ENCODE measurements around the gene EMILIN1.

Gene EMILIN1

GRCh38 chr2:27125104-27125503 lies 46.7 kb downstream of the EMILIN1 start:
- no peaks in the 10 kb centered on the region for H3K9me3 ChIP-seq (ENCODE audit: insufficient read depth, low read depth, low read length)

DNA sequence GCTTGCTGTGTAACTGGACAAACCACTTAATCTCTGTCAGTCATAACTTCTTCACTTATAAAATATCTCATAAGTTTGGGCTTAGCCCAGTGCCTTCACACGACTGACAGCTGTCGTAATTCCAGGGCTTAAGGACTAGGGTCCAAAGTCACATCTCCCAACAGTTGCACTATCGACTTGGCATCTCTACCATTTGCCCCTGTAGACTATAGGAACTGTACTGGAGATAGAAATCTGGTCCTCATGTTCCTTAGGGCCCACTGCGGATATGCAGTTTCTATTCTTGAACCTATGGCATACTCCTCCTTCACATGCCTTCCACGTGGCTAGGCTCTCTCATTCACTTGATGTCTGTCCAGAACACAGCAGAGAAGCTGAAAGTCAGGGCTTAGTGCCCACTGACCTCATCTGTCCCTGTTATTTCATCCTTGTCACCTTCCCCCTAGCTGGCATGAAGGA lies 47.9 kb downstream of the EMILIN1 start:
- Histone ChIP-seq H3K9ac (ENCODE audit: low read depth, low read length, poor library complexity, severe bottlenecking) (no peak overlapping the region), H3F3A (ENCODE audit: low read depth) (no peaks in the 10 kb centered on the region)
- TF ChIP-seq CTCF (conservative IDR thresholded peaks at IDR 0.05; ENCODE audit: low read length) (no peak), EZH2phosphoT487 (IDR thresholded peaks at IDR 0.05; ENCODE audit: borderline replicate concordance) (no peak)

More at GRCh38 chr2:27125104-27125503, 46.7 kb downstream of the EMILIN1 start:
- Histone ChIP-seq H3K4me3 (ENCODE audit: low read length, poor library complexity, severe bottlenecking) (no peak overlapping the region), H3K9ac (ENCODE audit: low read depth, low read length, poor library complexity, severe bottlenecking) (no peak overlapping the region), H2AFZ (ENCODE audit: low read length) (no peak overlapping the region), H3K4me2 (ENCODE audit: low read depth, low read length, poor library complexity, severe bottlenecking) (no peak overlapping the region), H3F3A (ENCODE audit: low read depth) (no peaks in the 10 kb centered on the region), H3K79me2 (ENCODE audit: insufficient read depth, low read length) (no peaks in the 10 kb centered on the region), H3K36me3 (ENCODE audit: insufficient read depth, low read length) (no peaks in the 10 kb centered on the region; the same call in 1 of the 2 replicates), H3K9me2 (replicated peaks; ENCODE audit: low read depth, low read length) (no peaks in the 10 kb centered on the region), H3K27me3 (ENCODE audit: insufficient read depth, low read length, poor library complexity, severe bottlenecking) (no peaks in the 10 kb centered on the region), H4K20me1 (ENCODE audit: insufficient read depth, low read length, poor library complexity, severe bottlenecking) (no peaks in the 10 kb centered on the region), H3K4me1 (ENCODE audit: insufficient read depth, low read length, poor library complexity, severe bottlenecking) (peaks cover 5% of the 10 kb centered on the region)
- TF ChIP-seq EZH2phosphoT487 (IDR thresholded peaks at IDR 0.05; ENCODE audit: borderline replicate concordance) = no peak
- no peak for TF ChIP-seq CTCF (conservative IDR thresholded peaks at IDR 0.05; ENCODE audit: low read length)

GRCh38 chr2:27127883-27128667 lies 49.7 kb downstream of the EMILIN1 start:
- Histone ChIP-seq H2AFZ (ENCODE audit: low read length) (no peak overlapping the region), H3F3A (ENCODE audit: low read depth) (no peaks in the 10 kb centered on the region), H3K4me3 (ENCODE audit: low read length, poor library complexity, severe bottlenecking) (no peak overlapping the region), H4K20me1 (ENCODE audit: insufficient read depth, low read length, poor library complexity, severe bottlenecking) (peaks cover 4% of the 10 kb centered on the region), H3K27me3 (ENCODE audit: insufficient read depth, low read length, poor library complexity, severe bottlenecking) (no peaks in the 10 kb centered on the region), H3K79me2 (ENCODE audit: insufficient read depth, low read length) (peaks cover 17% of the 10 kb centered on the region), H3K9me3 (ENCODE audit: insufficient read depth, low read depth, low read length) (no peaks in the 10 kb centered on the region), H3K36me3 (ENCODE audit: insufficient read depth, low read length) (peaks cover 10% of the 10 kb centered on the region; the same call in 1 of the 2 replicates), H3K9me2 (replicated peaks; ENCODE audit: low read depth, low read length) (no peaks in the 10 kb centered on the region), H3K4me1 (ENCODE audit: insufficient read depth, low read length, poor library complexity, severe bottlenecking) (peaks cover 13% of the 10 kb centered on the region), H3K4me2 (ENCODE audit: low read depth, low read length, poor library complexity, severe bottlenecking) (no peak overlapping the region), H3K9ac (ENCODE audit: low read depth, low read length, poor library complexity, severe bottlenecking) (no peak overlapping the region)
- TF ChIP-seq CTCF (conservative IDR thresholded peaks at IDR 0.05; ENCODE audit: low read length) = no peak
- no peak for TF ChIP-seq EZH2phosphoT487 (IDR thresholded peaks at IDR 0.05; ENCODE audit: borderline replicate concordance)

More for the DNA sequence above, 47.9 kb downstream of the EMILIN1 start:
- Histone ChIP-seq H4K20me1 (ENCODE audit: insufficient read depth, low read length, poor library complexity, severe bottlenecking) (no peaks in the 10 kb centered on the region), H3K4me1 (ENCODE audit: insufficient read depth, low read length, poor library complexity, severe bottlenecking) (peaks cover 5% of the 10 kb centered on the region), H3K27me3 (ENCODE audit: insufficient read depth, low read length, poor library complexity, severe bottlenecking) (no peaks in the 10 kb centered on the region), H2AFZ (ENCODE audit: low read length) (no peak overlapping the region), H3K4me3 (ENCODE audit: low read length, poor library complexity, severe bottlenecking) (no peak overlapping the region), H3K79me2 (ENCODE audit: insufficient read depth, low read length) (no peaks in the 10 kb centered on the region), H3K36me3 (ENCODE audit: insufficient read depth, low read length) (peaks cover 2% of the 10 kb centered on the region; the same call in 1 of the 2 replicates), H3K9me3 (ENCODE audit: insufficient read depth, low read depth, low read length) (no peaks in the 10 kb centered on the region), H3K9me2 (replicated peaks; ENCODE audit: low read depth, low read length) (no peaks in the 10 kb centered on the region), H3K4me2 (ENCODE audit: low read depth, low read length, poor library complexity, severe bottlenecking) (no peak overlapping the region)
